ENCODE data around the gene RABGAP1L.

The RABGAP1L gene

GRCh38 chr1:174995916-174996315 is 836.6 kb downstream of the RABGAP1L start (continued):
- TF ChIP-seq PRDM10 (tag by site-specific recombination; IDR thresholded peaks at IDR 0.05): no peak
- TF ChIP-seq ZNF174 (tag by site-specific recombination; IDR thresholded peaks at IDR 0.05): no peak
- no peak for TF ChIP-seq ZNF423 (tag by site-specific recombination; IDR thresholded peaks at IDR 0.05)
- no peak for TF ChIP-seq MYNN (tag by site-specific recombination; IDR thresholded peaks at IDR 0.05; ENCODE audit: borderline replicate concordance)
- TF ChIP-seq ZNF777 (tag by site-specific recombination; IDR thresholded peaks at IDR 0.05; ENCODE audit: borderline replicate concordance): no peak
- TF ChIP-seq ZNF266 (tag by site-specific recombination; IDR thresholded peaks at IDR 0.05; ENCODE audit: low read depth): no peak
- TF ChIP-seq ZNF132 (tag by site-specific recombination; IDR thresholded peaks at IDR 0.05; ENCODE audit: borderline replicate concordance): no peak
- no peak for TF ChIP-seq ZNF747 (tag by site-specific recombination; IDR thresholded peaks at IDR 0.05)
- TF ChIP-seq ZNF704 (tag by site-specific recombination; IDR thresholded peaks at IDR 0.05): no peak

DNA sequence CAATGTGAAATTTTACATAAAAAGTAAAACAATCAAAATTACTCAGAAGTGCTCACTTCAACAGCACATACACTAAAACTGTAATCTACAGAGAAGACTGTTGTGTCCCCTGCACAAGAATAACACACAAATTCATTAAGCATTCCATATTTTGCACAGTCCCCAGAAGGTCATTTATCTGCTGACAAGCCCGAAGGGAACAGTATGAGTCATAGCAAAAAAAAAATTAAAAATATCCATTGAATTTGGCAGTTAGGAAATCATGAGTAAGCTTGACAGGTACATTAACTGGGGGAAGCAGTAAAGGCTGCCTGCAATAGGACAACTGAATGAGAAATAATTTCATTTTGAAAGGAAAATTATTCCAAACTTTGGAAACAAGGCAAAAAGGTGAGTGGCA is 837.2 kb downstream of the RABGAP1L start:
- ChIA-PET POLR2A (no interaction called here), CTCF (interaction anchor here (1.4 kb wide), 1 partner anchor 14 kb away, joined by 4 read pairs; no protein-coding TSS in a partner anchor)

DNA sequence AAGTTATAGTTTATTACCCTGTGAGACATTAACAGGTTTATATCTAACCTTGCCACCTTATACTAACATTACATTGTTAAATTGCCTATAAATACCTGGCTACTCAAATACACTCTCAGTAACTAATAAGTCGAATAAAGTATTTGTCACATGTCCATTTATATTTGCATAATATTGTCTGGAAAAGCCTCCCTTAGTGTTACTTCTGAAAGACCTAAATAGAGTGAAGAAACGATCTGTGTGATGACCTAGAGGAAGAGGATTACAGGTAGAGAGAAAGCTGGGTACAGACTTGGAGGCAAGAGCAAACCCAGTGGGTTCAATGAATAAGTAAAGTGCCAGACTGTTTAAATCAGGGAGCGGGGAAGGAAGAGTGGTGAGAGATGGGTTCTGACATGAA is 837.7 kb downstream of the RABGAP1L start:
- Histone ChIP-seq H3K9me3 (ENCODE audit: control insufficient read depth, insufficient read depth, low read depth, low read length) (no peaks in the 10 kb centered on the region), H3K4me3 (ENCODE audit: low read depth, low read length) (no peak overlapping the region), H3K27ac (ENCODE audit: extremely low read depth, low read depth, low read length) (no peak overlapping the region), H3K4me1 (ENCODE audit: control insufficient read depth, insufficient read depth, low read length) (no peaks in the 10 kb centered on the region), H3K36me3 (ENCODE audit: control insufficient read depth in 2 of 2, insufficient read depth in 1 of 2, low read length in 2 of 2) (peaks cover 0 to 10% of the 10 kb centered on the region in 2 experiments; a peak in 1 of 3 replicates)
- CTCF ChIA-PET: interaction anchor here (0.5 to 1.4 kb wide), 3 partner anchors 10 to 150 kb away, joined by 3 to 6 read pairs (median 3); no protein-coding TSS in a partner anchor
- POLR2A ChIA-PET: no interaction called here
- TF ChIP-seq ZNF660 (tag by site-specific recombination; IDR thresholded peaks at IDR 0.05): no peak
- no peak for TF ChIP-seq ZNF302 (tag by site-specific recombination; IDR thresholded peaks at IDR 0.05; ENCODE audit: low read depth)
- TF ChIP-seq ZNF10 (tag by site-specific recombination; IDR thresholded peaks at IDR 0.05): no peak
- no peak for TF ChIP-seq TRIM28 (IDR thresholded peaks at IDR 0.05; ENCODE audit: borderline replicate concordance, low read length)
- no peak for TF ChIP-seq PRDM10 (tag by site-specific recombination; IDR thresholded peaks at IDR 0.05)
- TF ChIP-seq ZNF76 (tag by site-specific recombination; IDR thresholded peaks at IDR 0.05; ENCODE audit: borderline replicate concordance, low read depth): no peak
- no peak for TF ChIP-seq ZNF473 (tag by site-specific recombination; IDR thresholded peaks at IDR 0.05)
- no peak for TF ChIP-seq KLF1 (tag by site-specific recombination; IDR thresholded peaks at IDR 0.05)
- TF ChIP-seq ZNF214 (tag by site-specific recombination; IDR thresholded peaks at IDR 0.05; ENCODE audit: borderline replicate concordance): no peak
- no peak for TF ChIP-seq ZSCAN5A (tag by site-specific recombination; IDR thresholded peaks at IDR 0.05)
- no peak for TF ChIP-seq ZNF324 (tag by site-specific recombination; IDR thresholded peaks at IDR 0.05)
- no peak for TF ChIP-seq ZNF792 (tag by site-specific recombination; IDR thresholded peaks at IDR 0.05)

More for the DNA sequence above, 837.2 kb downstream of the RABGAP1L start:
- H3K4me3 ChIP-seq (ENCODE audit: low read depth, low read length): no peak overlapping the region
- H3K27ac ChIP-seq (ENCODE audit: extremely low read depth, low read depth, low read length): no peak overlapping the region
- peaks cover 0 to 10% of the 10 kb centered on the region in 2 experiments; a peak in 1 of 3 replicates for H3K36me3 ChIP-seq (ENCODE audit: control insufficient read depth in 2 of 2, insufficient read depth in 1 of 2, low read length in 2 of 2)
- H3K9me3 ChIP-seq (ENCODE audit: control insufficient read depth, insufficient read depth, low read depth, low read length): no peaks in the 10 kb centered on the region
- TF ChIP-seq ZNF560 (tag by site-specific recombination; IDR thresholded peaks at IDR 0.05; ENCODE audit: borderline replicate concordance) (no peak), ZNF10 (tag by site-specific recombination; IDR thresholded peaks at IDR 0.05) (no peak), ZNF121 (tag by site-specific recombination; IDR thresholded peaks at IDR 0.05) (no peak), ZNF514 (tag by site-specific recombination; IDR thresholded peaks at IDR 0.05) (no peak), ZNF133 (tag by site-specific recombination; IDR thresholded peaks at IDR 0.05) (no peak), ZNF311 (tag by site-specific recombination; IDR thresholded peaks at IDR 0.05; ENCODE audit: borderline replicate concordance) (no peak), ZNF214 (tag by site-specific recombination; IDR thresholded peaks at IDR 0.05; ENCODE audit: borderline replicate concordance) (no peak), ZNF174 (tag by site-specific recombination; IDR thresholded peaks at IDR 0.05) (no peak), ZNF239 (tag by site-specific recombination; IDR thresholded peaks at IDR 0.05) (no peak), GLI4 (tag by site-specific recombination; IDR thresholded peaks at IDR 0.05) (no peak), MEIS1 (CRISPR knock-in tag; IDR thresholded peaks at IDR 0.05; ENCODE audit: borderline replicate concordance) (no peak), ZNF335 (tag by site-specific recombination; conservative IDR thresholded peaks at IDR 0.05) (no peak), ZNF549 (tag by site-specific recombination; IDR thresholded peaks at IDR 0.05) (no peak)
- H3K4me1 ChIP-seq (ENCODE audit: control insufficient read depth, insufficient read depth, low read length): peaks cover 4% of the 10 kb centered on the region; the same call in 1 of the 2 replicates

All from HEK293 (cell line).